MM.1S (cell line): ENCODE measurements around the gene DISP3.

Source experiments
- DNase-seq: peaks from one replicate; pipeline ENCODE4 v3.0.0-alpha.2; 2015
- H2AFZ ChIP-seq: fragments of 300-600 bp; sonication (generic); 2 replicates; pipeline ENCODE4 v1.6.0; 2016; ENCODE audit warnings: antibody characterized with exemption, low read length
- H3F3A ChIP-seq: fragments of 300-600 bp; sonication (generic); 2 replicates; pipeline ENCODE4 v1.6.1; 2016; ENCODE audit warnings: mild to moderate bottlenecking, antibody characterized with exemption, low read length, moderate library complexity, mixed read lengths; ENCODE audit not compliant: insufficient read depth
- H3K27ac ChIP-seq: fragments of 300-600 bp; sonication (generic); 2 replicates; pipeline ENCODE4 v1.5.1; 2016; ENCODE audit warnings: mild to moderate bottlenecking, low read length
- H3K27me3 ChIP-seq: fragments of 300-600 bp; sonication (generic); replicated peaks from 2 replicates; pipeline ENCODE4 v1.6.0; 2016; ENCODE audit warnings: low read length; ENCODE audit not compliant: insufficient read depth
- H3K36me3 ChIP-seq: fragments of 300-600 bp; sonication (generic); replicated peaks from 2 replicates; pipeline ENCODE4 v1.6.1; 2016; ENCODE audit warnings: mild to moderate bottlenecking, low read length, mixed read lengths; ENCODE audit not compliant: insufficient read depth
- H3K4me1 ChIP-seq: fragments of 300-600 bp; sonication (generic); 2 replicates; pipeline ENCODE4 v1.6.1; 2016; ENCODE audit warnings: low read length, mixed read lengths
- H3K4me2 ChIP-seq: fragments of 300-600 bp; sonication (generic); 2 replicates; pipeline ENCODE4 v1.6.0; 2016; ENCODE audit warnings: low read depth, low read length
- H3K4me3 ChIP-seq: fragments of 300-600 bp; sonication (generic); 2 replicates; pipeline ENCODE4 v1.5.1; 2016; ENCODE audit warnings: low read length, mixed read lengths
- H3K79me2 ChIP-seq: fragments of 300-600 bp; sonication (generic); 2 replicates; pipeline ENCODE4 v1.6.1; 2016; ENCODE audit warnings: mixed run types, low read length, mixed read lengths
- H3K9ac ChIP-seq: fragments of 300-600 bp; sonication (generic); 2 replicates; pipeline ENCODE4 v1.6.1; 2016; ENCODE audit warnings: low read length, mixed read lengths
- H3K9me2 ChIP-seq: fragments of 300-600 bp; sonication (generic); replicated peaks from 2 replicates; pipeline ENCODE4 v1.6.1; 2016; ENCODE audit warnings: mild to moderate bottlenecking, low read length, mixed read lengths; ENCODE audit not compliant: insufficient read depth
- H3K9me3 ChIP-seq: fragments of 300-600 bp; sonication (generic); replicated peaks from 2 replicates; pipeline ENCODE4 v1.6.1; 2016; ENCODE audit warnings: mild to moderate bottlenecking, low read length, mixed read lengths; ENCODE audit not compliant: insufficient read depth
- H4K20me1 ChIP-seq: fragments of 300-600 bp; sonication (generic); 2 replicates; pipeline ENCODE4 v1.6.1; 2016; ENCODE audit warnings: mild to moderate bottlenecking, low read length, moderate library complexity, mixed read lengths; ENCODE audit not compliant: insufficient read depth
- CTCF ChIP-seq: fragments of 300-600 bp; sonication (generic); IDR thresholded peaks from 2 replicates; pipeline ENCODE4 v1.5.1; 2016; ENCODE audit warnings: antibody characterized with exemption, low read length, mixed read lengths
- EZH2 ChIP-seq: fragments of 300-600 bp; sonication (generic); optimal IDR thresholded peaks from 2 replicates; pipeline ENCODE3; 2017; ENCODE audit warnings: low read depth, mild to moderate bottlenecking, antibody characterized with exemption, low read length, mixed read lengths
- EZH2phosphoT487 ChIP-seq: fragments of 300-600 bp; sonication (generic); IDR thresholded peaks from 2 replicates; pipeline ENCODE4 v1.6.1; 2018; ENCODE audit warnings: antibody characterized with exemption, low read length

Gene DISP3

DNA sequence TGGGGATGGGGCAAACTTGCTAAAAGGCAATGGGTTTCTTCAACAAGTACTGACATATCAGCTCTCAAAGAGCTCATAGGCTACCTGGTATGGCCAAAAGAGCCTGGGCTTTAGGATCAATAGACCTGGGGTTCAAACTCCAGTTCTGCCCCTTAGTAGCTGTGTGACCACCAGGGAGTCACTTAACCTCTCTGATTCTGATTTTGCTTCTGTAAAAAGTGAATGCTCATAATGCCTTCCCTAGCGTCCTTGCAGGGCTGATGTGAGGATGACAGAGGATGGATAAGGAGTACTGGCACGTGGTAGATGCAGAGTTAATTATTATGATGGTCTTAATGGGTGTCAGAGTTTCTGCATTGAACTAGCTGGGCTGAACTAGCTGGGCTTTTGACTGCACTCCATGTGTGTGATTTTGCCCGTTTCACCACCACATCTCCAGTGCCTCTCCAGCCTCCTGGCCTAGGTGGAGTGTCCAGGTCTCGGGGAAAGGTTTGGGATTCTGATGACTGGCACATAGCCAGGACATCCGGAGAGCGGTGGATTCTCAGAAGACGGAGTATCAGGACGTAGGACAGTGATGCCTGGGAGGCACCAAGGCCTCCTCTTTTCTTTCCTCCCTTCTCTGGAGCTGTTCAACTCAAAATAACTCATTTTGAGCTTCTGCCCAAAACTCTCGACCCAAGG lies 15.2 kb downstream of the DISP3 start:
- Histone ChIP-seq H3F3A (no peaks in the 10 kb centered on the region), H3K9ac (no peak overlapping the region), H2AFZ (no peak overlapping the region), H3K36me3 (no peaks in the 10 kb centered on the region), H3K9me3 (no peaks in the 10 kb centered on the region), H3K9me2 (no peaks in the 10 kb centered on the region), H4K20me1 (no peaks in the 10 kb centered on the region), H3K79me2 (no peaks in the 10 kb centered on the region), H3K27ac (no peak overlapping the region), H3K4me2 (no peak overlapping the region), H3K4me1 (no peaks in the 10 kb centered on the region), H3K4me3 (no peak overlapping the region), H3K27me3 (peaks cover 70% of the 10 kb centered on the region)
- no peak for DNase-seq
- TF ChIP-seq EZH2phosphoT487 (no peak), EZH2 (no peak), CTCF (no peak)

GRCh38 chr1:11494771-11495170 lies 15.8 kb downstream of the DISP3 start:
- Histone ChIP-seq H3K27me3 (peaks cover 70% of the 10 kb centered on the region), H3K9ac (no peak overlapping the region), H3K79me2 (no peaks in the 10 kb centered on the region), H2AFZ (no peak overlapping the region), H3K9me2 (no peaks in the 10 kb centered on the region), H3K4me2 (no peak overlapping the region), H3F3A (no peaks in the 10 kb centered on the region), H3K9me3 (no peaks in the 10 kb centered on the region), H3K4me3 (no peak overlapping the region), H3K36me3 (no peaks in the 10 kb centered on the region), H4K20me1 (no peaks in the 10 kb centered on the region), H3K4me1 (no peaks in the 10 kb centered on the region), H3K27ac (no peak overlapping the region)
- no peak for TF ChIP-seq EZH2
- no peak for TF ChIP-seq CTCF
- TF ChIP-seq EZH2phosphoT487 = no peak
- DNase-seq = no peak

GRCh38 chr1:11495579-11495978 lies 16.6 kb downstream of the DISP3 start:
- H3K4me3 ChIP-seq = no peak overlapping the region
- H3K79me2 ChIP-seq = no peaks in the 10 kb centered on the region
- H3K27me3 ChIP-seq = peaks cover 71% of the 10 kb centered on the region
- no peaks in the 10 kb centered on the region for H4K20me1 ChIP-seq
- no peak for TF ChIP-seq CTCF
- TF ChIP-seq EZH2phosphoT487 = no peak
- TF ChIP-seq EZH2 = no peak
- no peaks in the 10 kb centered on the region for H3K4me1 ChIP-seq
- H3K4me2 ChIP-seq = no peak overlapping the region
- no peaks in the 10 kb centered on the region for H3K36me3 ChIP-seq
- H3K9ac ChIP-seq = no peak overlapping the region
- no peak for DNase-seq
- no peak overlapping the region for H3K27ac ChIP-seq
- H3F3A ChIP-seq = no peaks in the 10 kb centered on the region
- H2AFZ ChIP-seq = no peak overlapping the region
- no peaks in the 10 kb centered on the region for H3K9me2 ChIP-seq
- H3K9me3 ChIP-seq = no peaks in the 10 kb centered on the region
